Adrenal gland (tissue), 19 donors: ENCODE measurements around the gene LETMD1. TPM values are rescaled to one million over a fixed set of nuclear protein-coding genes. Genes with fewer than 3 reads are reported as not detected.

Source experiments
- DNase-seq, 7 donors: peaks; one replicate each; pipeline ENCODE4 v3.0.0-alpha.2; 2019 to 2020
- H3K27ac ChIP-seq, 5 donors: fragments of 200-600 bp; sonication (generic) in 4 of 5; 1 replicate in 3 of 5; 2 replicates in 2 of 5; pipeline versions ENCODE4 v1.5.1 to v1.8.0; 2016 to 2020; ENCODE audit warnings: mild to moderate bottlenecking in 1 of 5
- H3K27me3 ChIP-seq: fragments of 200-600 bp; 2 replicates; pipeline ENCODE4 v1.8.0; 2021
- H3K36me3 ChIP-seq, 2 donors: fragments of 200-600 bp; replicated peaks in 1 of 2; 1 replicate in 1 of 2; 2 replicates in 1 of 2; pipeline versions ENCODE4 v1.5.1 to v1.8.0; 2018 to 2022
- H3K4me1 ChIP-seq, 2 donors: fragments of 200-600 bp; replicated peaks in 1 of 2; 1 replicate in 1 of 2; 2 replicates in 1 of 2; pipeline versions ENCODE4 v1.5.1 to v1.8.0; 2018 to 2021
- H3K4me3 ChIP-seq, 4 donors: fragments of 200-600 bp; sonication (generic) in 3 of 4; one replicate each; pipeline ENCODE4 v1.5.1; 2016 to 2018
- H3K9me3 ChIP-seq, 3 donors: fragments of 200-600 bp; sonication (generic) in 1 of 3; replicated peaks in 1 of 3; 1 replicate in 2 of 3; 2 replicates in 1 of 3; pipeline versions ENCODE4 v1.5.1 to v1.8.0; 2016 to 2021
- CTCF ChIP-seq, 6 experiments: fragments of 450-650 bp in 4 of 6; fragments of 200-600 bp in 2 of 6; sonication (generic) in 1 of 6; IDR thresholded peaks; 1 replicate in 5 of 6; 2 replicates in 1 of 6; pipeline versions ENCODE4 v1.5.1 to v1.8.0; 2016 to 2021; ENCODE audit warnings: antibody characterized with exemption in 6 of 6, mild to moderate bottlenecking in 2 of 6, moderate library complexity in 1 of 6
- POLR2A ChIP-seq, 2 donors: fragments of 450-650 bp; IDR thresholded peaks; one replicate each; pipeline ENCODE4 v1.6.1; 2017; ENCODE audit warnings: antibody characterized with exemption in 2 of 2, mild to moderate bottlenecking in 2 of 2, moderate library complexity in 1 of 2
- WGBS, 4 donors: extraction: QIAGEN DNeasy Blood & Tissue Kit in 2 of 4; methylation state at CpG; one replicate each; pipeline versions ENCODE4 v1.1.5 to v1.1.7; 2013 to 2017; 5-methylcytosine and 5-hydroxymethylcytosine counted together
- intact Hi-C, 2 donors: fragments of 100-400 bp; cut with DNase I; formaldehyde crosslinking; loops; one replicate each; pipeline versions ENCODE4 v1.14.1 to v1.15.0; 2022 to 2023
- long read RNA-seq, 10 donors: library from polyadenylated mRNA in 3 of 10; unstranded in 2 of 10; stranded (forward) in 1 of 10; transcript quantifications; one replicate each; pipeline ENCODE4 v2.0.0 and lab custom pipeline, GENCODE V29; 2021 to 2026
- polyA plus RNA-seq, 3 donors: library from polyadenylated mRNA; stranded (reverse); fragments of 200-250 nt in 2 of 3; fragments of 350-450 nt in 1 of 3; fragmentation: Illumina TruSeq in 1 of 3; extraction: RNeasy Lipid Tissue Mini Kit (QIAGEN cat#74804) in 1 of 3; gene quantifications; one replicate each; pipeline ENCODE4 v1.2.3, GENCODE V29; 2013 to 2014
- total RNA-seq, 9 donors: library from RNA; depleted of rRNA in 4 of 9; stranded (reverse); fragments of >200 nt in 4 of 9; fragments of 120-200 nt in 1 of 9; fragmentation: NEBNext Ultra II Directional in 1 of 9; extraction: Animal tissue kit (Norgen Biotek cat#: 25700) in 1 of 9; gene quantifications; one replicate each; pipeline versions ENCODE4 v1.1.0 to v1.2.4, GENCODE V29; 2013 to 2023
- donor health status: healthy with polysubstance abuse.
- donor health status: Bipolar disorder and iron deficiency.
- donor health status: DM: yes; HTN: yes; CAD: no.
- donor health status: DM: no; HTN: no; CAD: no.
- donor health status: DM: no; HTN: no; CAD: no.
- donor health status: DM: yes; HTN: yes; CAD: no.

The LETMD1 gene
- total RNA-seq (100 to 1,000 TPM in 2 of 9 donors, 10 to 100 TPM in 7; 37.7 to 122 (median 82.2) TPM), polyA plus RNA-seq (10 to 100 TPM; 59.0 to 69.9 (median 59.1) TPM)
- long read RNA-seq, donor 1, transcript LETMD1-238 (1 exons, 2,948 nt): major isoform, 20 of 41 reads
- long read RNA-seq, donor 1, transcript LETMD1-201 (9 exons, 2,112 nt): minor isoform, 6 of 41 reads
- long read RNA-seq, donor 1, partial matches to known transcripts: 6 of 41 reads
- long read RNA-seq, donor 1, other reads (novel, unspliced or antisense): 0 of 41 reads
- long read RNA-seq, donor 2, transcript LETMD1-238 (1 exons, 2,948 nt): major isoform, 25 of 35 reads
- long read RNA-seq, donor 2, partial matches to known transcripts: 0 of 35 reads
- long read RNA-seq, donor 2, other reads (novel, unspliced or antisense): 0 of 35 reads
- long read RNA-seq, donor 3, transcript LETMD1-238 (1 exons, 2,948 nt): major isoform, 12 of 19 reads
- long read RNA-seq, donor 3, partial matches to known transcripts: 0 of 19 reads
- long read RNA-seq, donor 3, other reads (novel, unspliced or antisense): 0 of 19 reads
- long read RNA-seq, donor 4, transcript LETMD1-201 (9 exons, 2,112 nt): minor isoform, 19 of 67 reads
- long read RNA-seq, donor 4, transcript LETMD1-206 (6 exons, 1,665 nt): minor isoform, 9 of 67 reads
- long read RNA-seq, donor 4, transcript LETMD1-221 (5 exons, 1,480 nt): major isoform, 23 of 67 reads
- long read RNA-seq, donor 4, partial matches to known transcripts: 0 of 67 reads
- long read RNA-seq, donor 4, other reads (novel, unspliced or antisense): 11 of 67 reads
- long read RNA-seq, donor 5, transcript LETMD1-201 (9 exons, 2,112 nt): major isoform, 51 of 146 reads
- long read RNA-seq, donor 5, transcript LETMD1-206 (6 exons, 1,665 nt): minor isoform, 11 of 146 reads
- long read RNA-seq, donor 5, transcript LETMD1-221 (5 exons, 1,480 nt): minor isoform, 32 of 146 reads
- long read RNA-seq, donor 5, transcript LETMD1-238 (1 exons, 2,948 nt): minor isoform, 7 of 146 reads
- long read RNA-seq, donor 5, partial matches to known transcripts: 6 of 146 reads
- long read RNA-seq, donor 5, other reads (novel, unspliced or antisense): 33 of 146 reads
- long read RNA-seq, donor 6, transcript LETMD1-221 (5 exons, 1,480 nt): major isoform, 27 of 77 reads
- long read RNA-seq, donor 6, transcript LETMD1-238 (1 exons, 2,948 nt): minor isoform, 8 of 77 reads
- long read RNA-seq, donor 6, transcript LETMD1-201 (9 exons, 2,112 nt): minor isoform, 20 of 77 reads
- long read RNA-seq, donor 6, partial matches to known transcripts: 0 of 77 reads
- long read RNA-seq, donor 6, other reads (novel, unspliced or antisense): 14 of 77 reads
- long read RNA-seq, donor 7, transcript LETMD1-201 (9 exons, 2,112 nt): minor isoform, 7 of 30 reads
- long read RNA-seq, donor 7, transcript LETMD1-238 (1 exons, 2,948 nt): major isoform, 18 of 30 reads
- long read RNA-seq, donor 7, partial matches to known transcripts: 0 of 30 reads
- long read RNA-seq, donor 7, other reads (novel, unspliced or antisense): 0 of 30 reads
- long read RNA-seq, donor 8, transcript LETMD1-221 (5 exons, 1,480 nt): minor isoform, 7 of 53 reads
- long read RNA-seq, donor 8, transcript LETMD1-238 (1 exons, 2,948 nt): major isoform, 18 of 53 reads
- long read RNA-seq, donor 8, partial matches to known transcripts: 16 of 53 reads
- long read RNA-seq, donor 8, other reads (novel, unspliced or antisense): 0 of 53 reads
- long read RNA-seq, donor 9, transcript LETMD1-221 (5 exons, 1,480 nt): minor isoform, 6 of 42 reads
- long read RNA-seq, donor 9, transcript LETMD1-201 (9 exons, 2,112 nt): minor isoform, 6 of 42 reads
- long read RNA-seq, donor 9, transcript LETMD1-238 (1 exons, 2,948 nt): major isoform, 27 of 42 reads
- long read RNA-seq, donor 9, partial matches to known transcripts: 0 of 42 reads
- long read RNA-seq, donor 9, other reads (novel, unspliced or antisense): 0 of 42 reads
- long read RNA-seq, donor 10, transcript LETMD1-201 (9 exons, 2,112 nt): major isoform, 5 of 16 reads
- long read RNA-seq, donor 10, transcript LETMD1-238 (1 exons, 2,948 nt): major isoform, 5 of 16 reads
- long read RNA-seq, donor 10, partial matches to known transcripts: 0 of 16 reads
- long read RNA-seq, donor 10, other reads (novel, unspliced or antisense): 0 of 16 reads

GRCh38 chr12:51047655-51048540 is at the start of gene LETMD1:
Gene LETMD1 (plus strand): TSS chr12:51048327. CDS start chr12:51048357, 30 bp downstream.
- DNase-seq: peak; percentile 92 to 98 (median 97)
- peak within 1 kb of the TSS; percentile 80 to 96 (median 93) for H3K27ac ChIP-seq
- peak within 1 kb of the TSS; percentile 50 to 93 (median 82) for H3K4me3 ChIP-seq
- WGBS, 4 donors: 4 to 7% (median 4%) methylated on average over 28 to 51 of the region's 51 CpGs
- peaks cover 0 to 14% of the 10 kb centered on the region in 2 donors for H3K36me3 ChIP-seq
- no peaks in the 10 kb centered on the region for H3K9me3 ChIP-seq
- H3K27me3 ChIP-seq: no peaks in the 10 kb centered on the region
- peaks cover 15 to 18% of the 10 kb centered on the region in 2 donors for H3K4me1 ChIP-seq
- TF ChIP-seq CTCF (IDR thresholded peaks at IDR 0.05) (peak; percentile 70 to 93 (median 90)), POLR2A (IDR thresholded peaks at IDR 0.05) (peak; percentile 73 to 91)
- intact Hi-C loops: loop anchor here in 1 of 2 donors (5.0 kb wide), 1 partner anchor 294 kb away; no protein-coding TSS in a partner anchor

- Histone ChIP-seq H3K9me3 (no peaks in the 10 kb centered on the region), H3K36me3 (peaks cover 0 to 67% of the 10 kb centered on the region in 2 donors), H3K27ac (no peak overlapping the region), H3K27me3 (no peaks in the 10 kb centered on the region), H3K4me3 (no peak overlapping the region), H3K4me1 (peaks cover 0 to 4% of the 10 kb centered on the region in 2 donors)
- TF ChIP-seq POLR2A (IDR thresholded peaks at IDR 0.05): no peak
- TF ChIP-seq CTCF (IDR thresholded peaks at IDR 0.05): no peak
- intact Hi-C loops: no loop called here
- peak in 1 of 7 donors; percentile 20 for DNase-seq
- 70 to 92% (median 87%) methylated on average over 4 of the region's 4 CpGs for WGBS, 4 donors
Measured at GRCh38 chr12:50999093-50999492, 49.0 kb upstream of the LETMD1 start.
